HepG2 (cell line): ENCODE data around the gene PBX4.
"Not testable (repeated sequence)": the region's sequence is repeated elsewhere in the genome, so short reads cannot be mapped to it uniquely, and the experiment has no call there.

Experiments used
- POLR2AphosphoS5 ChIP-seq: IDR thresholded peaks from 2 replicates; pipeline ENCODE4 v1.6.1; 2012; ENCODE audit warnings: low read depth, low read length
- SETDB1 ChIP-seq: sonication (generic); formaldehyde crosslinking; IDR thresholded peaks from 2 replicates; pipeline ENCODE4 v1.5.1; 2020; ENCODE audit warnings: missing genetic modification reagents, mild to moderate bottlenecking, borderline replicate concordance
- ZFP82 ChIP-seq: sonication (generic); formaldehyde crosslinking; IDR thresholded peaks from 2 replicates; pipeline ENCODE4 v1.5.1; 2020; ENCODE audit warnings: mild to moderate bottlenecking, missing genetic modification reagents, borderline replicate concordance
- ZNF12 ChIP-seq: sonication (generic); formaldehyde crosslinking; IDR thresholded peaks from 2 replicates; pipeline ENCODE4 v1.5.0; 2020; ENCODE audit warnings: missing genetic modification reagents
- ZNF563 ChIP-seq: sonication (generic); formaldehyde crosslinking; IDR thresholded peaks from 2 replicates; pipeline ENCODE4 v1.8.0; 2022; ENCODE audit warnings: mild to moderate bottlenecking, moderate library complexity, missing genetic modification reagents
- ZNF710 ChIP-seq: sonication (generic); formaldehyde crosslinking; IDR thresholded peaks from 2 replicates; pipeline ENCODE4 v1.5.0; 2020; ENCODE audit warnings: mild to moderate bottlenecking, missing genetic modification reagents, borderline replicate concordance

DNA sequence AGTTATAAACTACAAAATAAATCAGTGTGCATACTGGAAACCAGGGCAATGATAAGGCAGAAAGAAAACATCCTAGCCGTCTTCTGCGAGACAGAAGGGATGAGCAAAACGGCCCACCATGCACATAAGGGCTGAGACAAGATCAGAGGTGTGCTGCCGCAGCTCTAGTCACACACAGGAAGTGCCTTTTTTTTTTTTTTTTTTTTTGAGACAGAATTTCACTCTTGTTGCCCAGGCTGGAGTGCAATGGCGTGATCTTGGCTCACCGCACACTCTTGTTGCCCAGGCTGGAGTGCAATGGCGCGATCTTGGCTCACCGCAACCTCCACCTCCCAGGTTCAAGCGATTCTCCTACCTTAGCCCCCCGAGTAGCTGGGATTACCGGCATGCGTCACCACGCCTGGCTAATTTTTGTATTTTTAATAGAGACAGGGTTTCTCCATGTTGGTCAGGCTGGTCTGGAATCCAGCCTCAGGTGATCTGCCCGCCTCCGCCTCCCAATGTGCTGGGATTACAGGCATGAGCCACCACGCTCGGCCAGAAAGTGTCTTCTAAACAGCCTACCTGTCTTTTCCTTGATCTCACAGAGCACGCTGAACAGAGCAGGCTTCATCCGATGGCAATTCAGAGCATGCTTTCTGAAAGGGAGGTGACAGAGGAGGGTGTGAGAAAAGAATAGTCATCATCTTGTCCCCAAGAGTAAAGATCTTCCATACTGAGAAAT lies 19.6 kb downstream of the PBX4 start:
- not testable (repeated sequence) for TF ChIP-seq ZNF563; ZNF12 (CRISPR knock-in tag); POLR2AphosphoS5; ZFP82; ZNF710 (CRISPR knock-in tag); SETDB1 (CRISPR knock-in tag)
